Eye (tissue), 1 donor: ENCODE measurements around the gene MAGEA3.
"Not testable (repeated sequence)": the region's sequence is repeated elsewhere in the genome, so short reads cannot be mapped to it uniquely, and the experiment has no call there.

Experiments
- DNase-seq: peaks from one replicate; pipeline ENCODE4 v3.0.0-alpha.2; 2015

The MAGEA3 gene

GRCh38 chrX:152697952-152698931 lies at the start of gene MAGEA3:
TSS of gene MAGEA3 (plus strand) at chrX:152698794. CDS start at chrX:152700833, 2,039 bp downstream.
- not testable (repeated sequence) for DNase-seq

GRCh38 chrX:152652060-152652459 lies 46.5 kb upstream of the MAGEA3 start:
- DNase-seq: no peak

GRCh38 chrX:152652467-152652866 lies 46.1 kb upstream of the MAGEA3 start:
- no peak for DNase-seq

GRCh38 chrX:152656087-152656486 lies 42.5 kb upstream of the MAGEA3 start:
- no peak for DNase-seq

- DNase-seq: no peak
Measured at GRCh38 chrX:152656890-152657289, 41.7 kb upstream of the MAGEA3 start.

GRCh38 chrX:152658302-152658701 lies 40.3 kb upstream of the MAGEA3 start:
- no peak for DNase-seq

- no peak for DNase-seq
Measured at GRCh38 chrX:152663086-152663485, 35.5 kb upstream of the MAGEA3 start.

GRCh38 chrX:152674135-152674534 lies 24.5 kb upstream of the MAGEA3 start:
- no peak for DNase-seq

GRCh38 chrX:152674652-152675051 lies 23.9 kb upstream of the MAGEA3 start:
- DNase-seq: not testable (repeated sequence)

- DNase-seq: not testable (repeated sequence)
Measured at GRCh38 chrX:152681012-152681411, 17.6 kb upstream of the MAGEA3 start.

- not testable (repeated sequence) for DNase-seq
Measured at GRCh38 chrX:152700390-152700789, 1.8 kb downstream of the MAGEA3 start.

- not testable (repeated sequence) for DNase-seq
Measured at GRCh38 chrX:152706500-152706899, 7.9 kb downstream of the MAGEA3 start.

GRCh38 chrX:152709173-152709572 lies 10.6 kb downstream of the MAGEA3 start, which contains the start of gene CSAG2:
TSS of gene CSAG2 (minus strand) at chrX:152709273. CDS start at chrX:152709112, 161 bp downstream.
- DNase-seq: not testable (repeated sequence)

GRCh38 chrX:152713195-152713594 lies 14.6 kb downstream of the MAGEA3 start:
- not testable (repeated sequence) for DNase-seq

GRCh38 chrX:152713815-152714787 lies 15.5 kb downstream of the MAGEA3 start, which contains the start of gene MAGEA2B:
TSS of gene MAGEA2B (plus strand) at chrX:152714628. CDS start at chrX:152717107, 2,479 bp downstream.
- not testable (repeated sequence) for DNase-seq

- DNase-seq: no peak
Measured at GRCh38 chrX:152725409-152725808, 26.8 kb downstream of the MAGEA3 start.

GRCh38 chrX:152733261-152733975 lies 34.8 kb downstream of the MAGEA3 start, which contains the start of the genes CSAG1 and MAGEA12:
TSS of gene CSAG1 (minus strand) at chrX:152733721. CDS start at chrX:152732460, 1,261 bp downstream.
TSS of gene MAGEA12 (plus strand) at chrX:152733757. CDS start at chrX:152736162, 2,405 bp downstream.
- no peak for DNase-seq

GRCh38 chrX:152734143-152734858 lies 35.7 kb downstream of the MAGEA3 start:
- DNase-seq: not testable (repeated sequence)

GRCh38 chrX:152735101-152735500 lies 36.5 kb downstream of the MAGEA3 start:
- no peak for DNase-seq

GRCh38 chrX:152735860-152736511 lies 37.4 kb downstream of the MAGEA3 start:
- DNase-seq: no peak

GRCh38 chrX:152736528-152736927 lies 37.9 kb downstream of the MAGEA3 start:
- not testable (repeated sequence) for DNase-seq
